ENCODE measurements around the gene WNT16. TPM values are rescaled to one million over a fixed set of nuclear protein-coding genes. Genes with fewer than 3 reads are reported as not detected.

WNT16 gene
- total RNA-seq, 2 donors from 2014 or later = not detected

DNA sequence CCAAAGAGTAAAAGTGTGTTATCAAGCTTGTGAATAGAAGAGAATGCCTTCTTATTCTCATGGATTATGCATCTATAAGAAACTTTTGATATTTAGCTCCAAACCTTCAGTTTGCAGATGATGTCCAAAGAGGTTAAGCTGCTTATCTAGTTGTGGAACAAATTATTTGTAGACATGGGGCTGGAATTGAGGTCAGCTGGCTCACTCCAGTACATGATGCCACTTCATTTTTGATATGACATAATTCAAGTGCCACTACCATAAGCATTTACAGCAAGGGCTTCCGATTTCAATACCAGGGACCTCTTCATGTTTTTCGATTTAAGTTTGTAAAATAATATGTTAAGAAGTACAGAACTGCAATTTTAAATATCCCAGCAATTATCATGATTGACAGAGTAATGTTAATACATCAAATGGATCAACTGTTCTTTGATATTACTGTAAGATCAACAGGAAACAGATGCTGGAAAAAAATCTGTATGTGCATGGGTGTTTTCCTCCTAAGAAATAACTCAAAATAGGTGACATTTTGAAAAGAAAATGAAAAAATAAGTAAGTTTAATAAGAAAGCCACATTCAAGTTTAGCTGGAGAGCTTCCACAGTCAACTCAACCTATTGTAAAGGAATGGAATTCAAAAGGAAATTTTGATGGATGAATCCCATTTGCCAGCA, 54.6 kb downstream of the WNT16 start:
- DNase-seq (ENCODE audit: low spot score) (no peak), ATAC-seq (ENCODE audit: insufficient number of reproducible peaks, low FRiP score, low read depth) (no peak)
- no peak overlapping the region for H3K27ac ChIP-seq
- no peaks in the 10 kb centered on the region for H3K36me3 ChIP-seq
- no peak overlapping the region for H3K4me3 ChIP-seq
- peaks cover 21 to 24% of the 10 kb centered on the region in 2 donors for H3K4me1 ChIP-seq (ENCODE audit: control insufficient read depth in 1 of 2, low read depth in 2 of 2)
- H3K9me3 ChIP-seq = no peaks in the 10 kb centered on the region
- H3K27me3 ChIP-seq (replicated peaks; ENCODE audit: insufficient read depth) = no peaks in the 10 kb centered on the region
- TF ChIP-seq, protein P1, sequence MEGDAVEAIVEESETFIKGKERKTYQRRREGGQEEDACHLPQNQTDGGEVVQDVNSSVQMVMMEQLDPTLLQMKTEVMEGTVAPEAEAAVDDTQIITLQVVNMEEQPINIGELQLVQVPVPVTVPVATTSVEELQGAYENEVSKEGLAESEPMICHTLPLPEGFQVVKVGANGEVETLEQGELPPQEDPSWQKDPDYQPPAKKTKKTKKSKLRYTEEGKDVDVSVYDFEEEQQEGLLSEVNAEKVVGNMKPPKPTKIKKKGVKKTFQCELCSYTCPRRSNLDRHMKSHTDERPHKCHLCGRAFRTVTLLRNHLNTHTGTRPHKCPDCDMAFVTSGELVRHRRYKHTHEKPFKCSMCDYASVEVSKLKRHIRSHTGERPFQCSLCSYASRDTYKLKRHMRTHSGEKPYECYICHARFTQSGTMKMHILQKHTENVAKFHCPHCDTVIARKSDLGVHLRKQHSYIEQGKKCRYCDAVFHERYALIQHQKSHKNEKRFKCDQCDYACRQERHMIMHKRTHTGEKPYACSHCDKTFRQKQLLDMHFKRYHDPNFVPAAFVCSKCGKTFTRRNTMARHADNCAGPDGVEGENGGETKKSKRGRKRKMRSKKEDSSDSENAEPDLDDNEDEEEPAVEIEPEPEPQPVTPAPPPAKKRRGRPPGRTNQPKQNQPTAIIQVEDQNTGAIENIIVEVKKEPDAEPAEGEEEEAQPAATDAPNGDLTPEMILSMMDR (IDR thresholded peaks at IDR 0.05) = no peak

DNA sequence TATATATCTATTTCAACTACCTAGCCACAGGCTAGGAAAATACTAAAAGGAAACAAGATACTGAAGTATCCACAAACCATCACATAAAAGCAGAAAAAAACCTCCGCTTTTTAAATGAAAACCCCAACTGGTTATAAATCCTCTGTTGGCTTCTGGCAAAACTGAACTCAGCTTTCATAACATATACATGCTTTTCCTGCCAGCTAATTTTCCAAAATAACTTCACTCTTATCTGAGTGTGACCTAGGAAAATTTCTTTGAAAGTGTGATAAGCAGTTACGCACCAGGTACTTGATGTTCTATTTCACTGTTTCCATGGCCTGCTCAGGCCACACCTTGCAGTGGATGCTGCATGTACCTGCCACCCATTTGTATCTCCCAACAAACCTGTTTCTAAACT, 55.5 kb downstream of the WNT16 start:
- H3K4me3 ChIP-seq = no peak overlapping the region
- TF ChIP-seq, protein P1 (IDR thresholded peaks at IDR 0.05) = no peak
- peaks cover 21 to 24% of the 10 kb centered on the region in 2 donors for H3K4me1 ChIP-seq (ENCODE audit: control insufficient read depth in 1 of 2, low read depth in 2 of 2)
- H3K9me3 ChIP-seq = no peaks in the 10 kb centered on the region
- ATAC-seq (ENCODE audit: insufficient number of reproducible peaks, low FRiP score, low read depth) (no peak), DNase-seq (ENCODE audit: low spot score) (no peak)
- no peak overlapping the region for H3K27ac ChIP-seq
- H3K27me3 ChIP-seq (replicated peaks; ENCODE audit: insufficient read depth) = no peaks in the 10 kb centered on the region
- no peaks in the 10 kb centered on the region for H3K36me3 ChIP-seq

DNA sequence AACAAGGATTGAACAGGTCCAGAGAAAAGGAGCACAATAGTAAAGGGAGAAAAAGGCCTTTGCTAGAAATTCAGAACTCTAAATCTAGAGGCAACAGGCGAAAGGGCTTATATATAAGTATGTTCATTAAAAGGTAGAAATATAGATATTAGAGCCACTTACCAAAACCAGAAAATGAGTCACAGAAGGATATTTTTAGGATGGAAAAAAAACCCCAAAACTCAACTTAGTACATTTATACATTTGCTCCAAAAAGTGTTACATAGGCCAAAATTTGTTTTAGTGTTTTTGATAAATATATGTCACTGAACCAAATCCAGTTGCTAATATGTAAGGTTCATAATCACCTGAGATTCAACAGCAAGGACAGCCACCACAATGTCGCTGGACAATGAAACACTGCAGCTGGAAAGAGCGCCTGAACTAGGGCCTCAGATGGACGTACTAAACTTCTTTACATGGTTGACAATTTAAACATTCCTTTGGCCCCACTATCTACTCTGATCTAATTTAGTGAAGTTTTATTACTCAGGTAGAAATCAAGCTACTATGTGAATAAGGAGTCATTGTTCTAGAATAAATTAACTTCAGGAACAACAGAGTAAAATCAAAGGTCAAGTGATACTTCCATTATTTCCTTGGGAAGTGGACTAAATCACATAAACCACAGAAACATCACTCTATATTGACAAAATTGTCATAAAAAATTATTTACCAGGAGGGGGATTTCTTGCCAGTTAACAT, 56.4 kb downstream of the WNT16 start:
- Histone ChIP-seq H3K27me3 (replicated peaks; ENCODE audit: insufficient read depth) (no peaks in the 10 kb centered on the region), H3K4me1 (ENCODE audit: control insufficient read depth in 1 of 2, low read depth in 2 of 2) (peaks cover 21 to 24% of the 10 kb centered on the region in 2 donors), H3K27ac (no peak overlapping the region), H3K9me3 (no peaks in the 10 kb centered on the region), H3K4me3 (no peak overlapping the region), H3K36me3 (no peaks in the 10 kb centered on the region)
- ATAC-seq (ENCODE audit: insufficient number of reproducible peaks, low FRiP score, low read depth) (no peak), DNase-seq (ENCODE audit: low spot score) (no peak)
- TF ChIP-seq, protein P1 (IDR thresholded peaks at IDR 0.05) = no peak

DNA sequence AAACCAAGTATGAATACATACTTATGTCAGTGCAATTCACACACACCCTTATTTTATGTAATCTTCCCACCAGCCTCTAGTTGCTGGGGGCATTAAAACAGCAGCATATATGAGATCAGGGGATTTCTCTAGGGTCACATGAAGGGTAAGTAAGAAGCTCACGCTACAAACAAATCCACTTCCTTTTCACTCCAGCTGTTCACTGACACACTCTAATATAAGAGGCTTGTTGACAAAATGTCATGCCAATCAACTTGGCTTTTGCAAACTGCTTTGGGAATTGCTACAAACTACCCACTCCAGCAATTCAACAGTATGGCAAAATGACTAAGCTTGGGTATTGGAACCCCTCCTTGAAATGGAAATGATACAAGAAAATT, 57.0 kb downstream of the WNT16 start:
- TF ChIP-seq, protein P1 (IDR thresholded peaks at IDR 0.05) = no peak
- Histone ChIP-seq H3K27me3 (replicated peaks; ENCODE audit: insufficient read depth) (no peaks in the 10 kb centered on the region), H3K4me3 (no peak overlapping the region), H3K4me1 (ENCODE audit: control insufficient read depth in 1 of 2, low read depth in 2 of 2) (peaks cover 21 to 24% of the 10 kb centered on the region in 2 donors), H3K27ac (no peak overlapping the region), H3K9me3 (no peaks in the 10 kb centered on the region), H3K36me3 (no peaks in the 10 kb centered on the region)
- no peak for ATAC-seq (ENCODE audit: insufficient number of reproducible peaks, low FRiP score, low read depth)
- no peak for DNase-seq (ENCODE audit: low spot score)

DNA sequence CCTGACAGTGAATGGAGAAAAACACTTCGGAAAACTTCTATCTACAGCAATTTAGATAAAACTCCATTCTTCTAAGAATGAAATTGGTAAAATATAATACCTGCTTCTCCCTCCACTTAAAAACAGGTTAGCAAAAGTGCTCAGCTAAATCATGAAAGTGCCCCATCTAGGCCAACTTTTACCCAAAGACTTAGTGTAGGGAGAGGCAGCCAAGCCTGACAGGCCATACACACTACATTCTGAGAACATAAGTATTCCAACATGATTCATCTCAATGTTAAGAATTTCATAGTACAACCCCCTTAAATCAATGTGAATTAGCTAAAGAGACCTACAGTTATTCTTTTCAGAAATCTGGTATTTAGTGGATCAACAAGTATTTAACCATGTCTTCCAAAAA, 60.1 kb downstream of the WNT16 start:
- peaks cover 14 to 20% of the 10 kb centered on the region in 2 donors for H3K4me1 ChIP-seq (ENCODE audit: control insufficient read depth in 1 of 2, low read depth in 2 of 2)
- ATAC-seq (ENCODE audit: insufficient number of reproducible peaks, low FRiP score, low read depth) = no peak

More for the DNA sequence above, 60.1 kb downstream of the WNT16 start:
- TF ChIP-seq, protein P1 (IDR thresholded peaks at IDR 0.05) = no peak
- DNase-seq (ENCODE audit: low spot score) = no peak
- Histone ChIP-seq H3K4me3 (no peak overlapping the region), H3K27me3 (replicated peaks; ENCODE audit: insufficient read depth) (no peaks in the 10 kb centered on the region), H3K36me3 (no peaks in the 10 kb centered on the region), H3K9me3 (no peaks in the 10 kb centered on the region), H3K27ac (no peak overlapping the region)
